Upper lobe of right lung (tissue), 1 donor: Measurements from ENCODE around the gene RANGAP1. TPM values are rescaled to one million over a fixed set of nuclear protein-coding genes. Genes with fewer than 3 reads are reported as not detected.

Experiments used
- ATAC-seq: fragments of 200-7000 bp; cut with Tn5 transposase; one replicate; pipeline ENCODE4 v1.9.1; 2020; ENCODE audit warnings: mild to moderate bottlenecking, moderate library complexity
- DNase-seq: peaks from one replicate; pipeline ENCODE4 v3.0.0-alpha.2; 2020
- H3K27ac ChIP-seq: fragments of 200-600 bp; one replicate; pipeline ENCODE4 v1.8.0; 2022
- H3K27me3 ChIP-seq: fragments of 200-600 bp; one replicate; pipeline ENCODE4 v1.8.0; 2022; ENCODE audit warnings: mild to moderate bottlenecking
- H3K36me3 ChIP-seq: fragments of 200-600 bp; one replicate; pipeline ENCODE4 v1.8.0; 2022
- H3K4me1 ChIP-seq: fragments of 200-600 bp; one replicate; pipeline ENCODE4 v1.8.0; 2022
- H3K4me3 ChIP-seq: fragments of 200-600 bp; one replicate; pipeline ENCODE4 v1.8.0; 2022; ENCODE audit warnings: mild to moderate bottlenecking
- H3K9me3 ChIP-seq: fragments of 200-600 bp; one replicate; pipeline ENCODE4 v1.8.0; 2022
- intact Hi-C: fragments of 100-400 bp; cut with DNase I; formaldehyde crosslinking; loops from one replicate; pipeline ENCODE4 v1.11.0; 2022
- total RNA-seq: library from RNA; stranded (reverse); fragmentation: NEBNext Ultra II Directional; extraction: Animal tissue kit (Norgen Biotek cat#: 25700); gene quantifications from one replicate; pipeline ENCODE4 v1.2.1, GENCODE V29; 2021
- TF ChIP-seq, protein P1 (sequence below): fragments of 200-600 bp; IDR thresholded peaks from one replicate; pipeline ENCODE4 v1.8.0; 2022; ENCODE audit warnings: antibody characterized with exemption
- donor health status: DM: no; HTN: yes; CAD: no; lungs with severe emphysema.

The RANGAP1 gene
- total RNA-seq, 1 donor from 2014 or later = 48.0 TPM

DNA sequence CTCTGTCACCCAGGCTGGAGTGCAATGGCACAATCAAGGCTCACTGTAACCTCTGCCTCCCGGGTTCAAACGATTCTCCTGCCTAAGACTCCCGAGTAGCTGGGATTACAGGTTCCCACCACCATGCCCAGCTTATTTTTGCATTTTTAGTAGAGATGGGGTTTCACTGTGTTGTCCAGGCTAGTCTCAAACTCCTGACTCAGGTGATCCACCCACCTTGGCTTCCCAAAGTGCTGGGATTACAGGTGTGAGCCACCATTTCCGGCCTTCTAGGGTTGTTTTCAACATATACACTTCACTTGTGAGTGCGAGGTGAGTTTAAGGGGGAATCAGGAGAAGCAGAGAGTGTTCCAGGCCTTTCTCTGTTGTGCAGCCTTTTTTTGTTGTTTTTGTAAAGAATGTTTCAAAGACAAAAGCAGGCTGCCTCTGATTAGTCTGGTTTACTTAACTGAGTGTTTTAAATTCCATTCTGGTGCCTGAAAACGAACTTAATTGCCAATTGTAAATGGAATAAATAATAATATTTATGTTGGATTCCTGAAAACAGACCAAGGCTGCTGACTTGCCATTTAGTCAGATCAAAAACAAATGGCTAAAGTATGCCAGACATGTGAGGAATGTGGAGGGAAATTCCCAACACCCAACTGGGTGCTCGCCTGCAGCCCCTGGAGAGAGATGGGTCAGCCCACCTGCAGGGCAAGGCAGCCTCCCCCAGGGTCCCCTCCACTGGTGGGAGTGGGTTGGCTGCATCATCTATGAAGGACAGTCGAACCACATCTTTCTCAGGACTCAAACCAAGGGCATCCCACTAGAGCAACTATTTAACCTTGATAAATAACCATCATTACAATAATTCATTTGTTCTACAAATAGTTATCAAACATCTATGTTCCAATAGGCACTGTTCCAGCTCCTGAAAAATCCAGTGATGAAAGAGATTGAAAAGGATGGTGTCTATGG, 4.6 kb upstream of the RANGAP1 start:
- peak overlapping the region; percentile 61 for H3K27ac ChIP-seq
- peaks cover 26% of the 10 kb centered on the region for H3K4me1 ChIP-seq
- H3K4me3 ChIP-seq = no peak overlapping the region
- no peaks in the 10 kb centered on the region for H3K27me3 ChIP-seq
- ATAC-seq (no peak), DNase-seq (no peak)
- intact Hi-C loops = no loop called here
- TF ChIP-seq, protein P1, sequence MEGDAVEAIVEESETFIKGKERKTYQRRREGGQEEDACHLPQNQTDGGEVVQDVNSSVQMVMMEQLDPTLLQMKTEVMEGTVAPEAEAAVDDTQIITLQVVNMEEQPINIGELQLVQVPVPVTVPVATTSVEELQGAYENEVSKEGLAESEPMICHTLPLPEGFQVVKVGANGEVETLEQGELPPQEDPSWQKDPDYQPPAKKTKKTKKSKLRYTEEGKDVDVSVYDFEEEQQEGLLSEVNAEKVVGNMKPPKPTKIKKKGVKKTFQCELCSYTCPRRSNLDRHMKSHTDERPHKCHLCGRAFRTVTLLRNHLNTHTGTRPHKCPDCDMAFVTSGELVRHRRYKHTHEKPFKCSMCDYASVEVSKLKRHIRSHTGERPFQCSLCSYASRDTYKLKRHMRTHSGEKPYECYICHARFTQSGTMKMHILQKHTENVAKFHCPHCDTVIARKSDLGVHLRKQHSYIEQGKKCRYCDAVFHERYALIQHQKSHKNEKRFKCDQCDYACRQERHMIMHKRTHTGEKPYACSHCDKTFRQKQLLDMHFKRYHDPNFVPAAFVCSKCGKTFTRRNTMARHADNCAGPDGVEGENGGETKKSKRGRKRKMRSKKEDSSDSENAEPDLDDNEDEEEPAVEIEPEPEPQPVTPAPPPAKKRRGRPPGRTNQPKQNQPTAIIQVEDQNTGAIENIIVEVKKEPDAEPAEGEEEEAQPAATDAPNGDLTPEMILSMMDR = no peak
- H3K9me3 ChIP-seq = no peaks in the 10 kb centered on the region
- no peaks in the 10 kb centered on the region for H3K36me3 ChIP-seq

DNA sequence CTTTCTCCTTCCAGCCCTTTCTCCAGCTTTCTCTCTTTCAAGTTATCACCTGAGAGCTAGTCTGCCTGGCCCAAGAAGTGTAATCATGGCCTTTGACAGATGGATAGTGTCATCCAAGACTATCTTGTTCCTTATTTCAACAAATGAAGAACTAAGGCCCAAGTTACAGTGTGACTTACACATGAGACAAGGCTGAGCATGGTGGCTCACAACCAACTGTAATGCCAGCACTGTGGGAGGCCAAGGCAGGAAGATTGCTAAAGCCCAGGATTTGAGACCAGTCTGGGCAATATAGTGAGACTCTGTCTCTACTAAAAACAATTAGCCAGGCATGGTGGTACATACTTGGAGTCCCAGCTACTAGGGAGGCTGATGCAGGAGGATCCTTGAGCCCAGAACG, 3.7 kb upstream of the RANGAP1 start:
- Histone ChIP-seq H3K36me3 (no peaks in the 10 kb centered on the region), H3K4me3 (no peak overlapping the region), H3K27me3 (no peaks in the 10 kb centered on the region), H3K27ac (peak overlapping the region; percentile 12), H3K9me3 (no peaks in the 10 kb centered on the region), H3K4me1 (peaks cover 34% of the 10 kb centered on the region)
- intact Hi-C loops = no loop called here
- ATAC-seq (no peak), DNase-seq (no peak)
- TF ChIP-seq, protein P1 = no peak

DNA sequence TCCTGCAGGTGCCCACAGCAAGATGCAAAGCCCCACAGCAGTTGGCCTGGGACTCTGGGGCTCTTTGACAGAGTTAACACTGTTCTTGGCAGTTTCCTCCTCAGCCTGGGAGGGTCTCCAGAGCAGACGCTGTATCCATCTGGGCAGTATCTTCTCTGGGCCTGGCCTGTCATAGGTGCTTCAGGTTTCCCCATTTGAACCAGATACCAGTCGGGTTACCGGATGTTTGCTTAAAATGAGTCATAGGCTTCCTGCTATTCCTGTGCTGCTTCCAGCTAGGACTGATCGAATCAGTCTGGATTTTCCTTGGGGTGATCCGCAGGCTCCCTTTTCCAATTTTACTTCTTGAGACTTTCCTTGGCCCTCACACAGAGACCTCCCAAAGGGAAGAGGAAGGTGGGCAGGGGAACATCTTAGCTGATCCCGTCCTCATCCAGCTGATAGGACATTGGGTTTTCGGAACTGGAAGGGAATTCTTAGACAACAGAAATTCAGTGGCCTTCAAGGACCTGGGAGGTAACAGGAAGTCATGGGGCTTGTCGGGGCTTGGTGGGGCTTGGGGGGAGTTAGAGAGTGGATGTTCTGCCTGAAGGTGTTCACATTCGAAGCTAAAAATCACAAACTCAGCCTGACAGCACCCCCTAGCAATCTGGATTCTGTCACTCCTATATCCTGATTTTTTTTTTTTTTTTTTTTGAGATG, 2.4 kb upstream of the RANGAP1 start:
- intact Hi-C loops = no loop called here
- TF ChIP-seq, protein P1 = no peak
- H3K36me3 ChIP-seq = peaks cover 11% of the 10 kb centered on the region
- no peak for ATAC-seq
- peaks cover 37% of the 10 kb centered on the region for H3K4me1 ChIP-seq
- H3K27ac ChIP-seq = peak overlapping the region; percentile 88
- H3K27me3 ChIP-seq = no peaks in the 10 kb centered on the region
- no peak overlapping the region for H3K4me3 ChIP-seq
- DNase-seq = no peak
- H3K9me3 ChIP-seq = no peaks in the 10 kb centered on the region

DNA sequence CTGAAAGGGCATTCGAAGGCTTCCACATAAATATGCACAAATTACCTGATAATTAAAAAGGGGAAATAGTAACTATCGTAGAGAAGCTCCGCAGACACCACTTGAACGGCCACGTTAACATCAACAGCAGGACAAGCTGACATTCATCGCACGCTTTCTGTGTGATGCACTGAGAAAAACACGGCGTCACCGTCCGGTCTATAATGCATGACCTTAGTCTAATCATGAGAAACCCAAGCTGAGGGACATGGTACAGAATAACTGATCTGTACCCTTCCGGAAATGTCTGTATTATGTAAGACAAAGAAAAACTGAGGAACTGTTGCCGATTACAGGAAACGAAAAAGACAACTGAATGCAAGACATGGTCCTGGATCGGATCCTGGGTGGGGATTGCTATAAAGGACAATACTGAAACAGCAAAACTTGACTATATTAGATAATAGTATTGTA, 678 bp upstream of the RANGAP1 start:
- H3K27me3 ChIP-seq = no peaks in the 10 kb centered on the region
- DNase-seq (no peak), ATAC-seq (peak; percentile 6)
- H3K4me1 ChIP-seq = peaks cover 37% of the 10 kb centered on the region
- H3K27ac ChIP-seq = peak overlapping the region; percentile 88
- no peaks in the 10 kb centered on the region for H3K9me3 ChIP-seq
- intact Hi-C loops = no loop called here
- TF ChIP-seq, protein P1 = no peak
- peaks cover 28% of the 10 kb centered on the region for H3K36me3 ChIP-seq
- H3K4me3 ChIP-seq = peak overlapping the region; percentile 86

DNA sequence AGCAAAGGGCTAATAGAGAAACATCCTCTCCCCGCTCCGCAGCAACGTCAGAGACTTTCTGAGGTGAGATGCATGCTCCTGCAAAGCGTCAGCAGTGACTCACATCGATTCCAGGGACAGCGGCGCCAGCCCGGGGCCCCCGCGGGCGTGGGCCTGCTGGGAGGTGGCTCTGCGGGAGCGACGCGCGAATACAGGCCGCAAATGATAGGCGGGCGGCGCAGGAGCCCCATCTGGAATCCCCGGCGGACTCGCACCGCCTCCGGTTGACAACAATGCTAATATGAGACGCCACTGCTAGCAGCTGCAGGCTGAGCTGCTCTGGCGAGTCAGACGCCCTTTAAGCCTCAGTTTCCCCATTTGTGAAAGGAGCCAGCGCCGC, 557 bp downstream of the RANGAP1 start:
- TF ChIP-seq, protein P1 = no peak
- H3K4me3 ChIP-seq = peak overlapping the region; percentile 86
- intact Hi-C loops = no loop called here
- H3K4me1 ChIP-seq = peaks cover 33% of the 10 kb centered on the region
- no peaks in the 10 kb centered on the region for H3K9me3 ChIP-seq
- ATAC-seq (peak; percentile 30), DNase-seq (peak; percentile 76)
- H3K27ac ChIP-seq = peak overlapping the region; percentile 72
- no peaks in the 10 kb centered on the region for H3K27me3 ChIP-seq
- peaks cover 33% of the 10 kb centered on the region for H3K36me3 ChIP-seq
